Fibroblast of the aortic adventitia (primary cell): ENCODE data around the gene ZNF423. TPM values are rescaled to one million over a fixed set of nuclear protein-coding genes. Genes with fewer than 3 reads are reported as not detected.

Experiments
- DNase-seq: peaks from one replicate; pipeline ENCODE4 v3.0.0-alpha.2; 2010; ENCODE audit warnings: low read depth
- H3K4me3 ChIP-seq: 2 replicates; pipeline ENCODE4 v1.5.1; 2011; ENCODE audit warnings: low read depth, mild to moderate bottlenecking, control low read depth, low read length, moderate library complexity
- CTCF ChIP-seq: IDR thresholded peaks from 2 replicates; pipeline ENCODE4 v1.5.1; 2011; ENCODE audit warnings: mild to moderate bottlenecking, low read length, control low read depth, inconsistent platforms; ENCODE audit not compliant: insufficient read depth
- total RNA-seq: library from RNA; depleted of rRNA; stranded (reverse); fragments of >200 nt; gene quantifications from 2 replicates; pipeline ENCODE4 v1.2.3, GENCODE V29; 2012; ENCODE audit warnings: low replicate concordance

ZNF423 gene
- total RNA-seq, 1 donor = 13.5 TPM

- no peak for DNase-seq
- no peak overlapping the region for H3K4me3 ChIP-seq
- TF ChIP-seq CTCF = no peak
Observed at GRCh38 chr16:49524947-49525315, 331.0 kb downstream of the ZNF423 start.

DNA sequence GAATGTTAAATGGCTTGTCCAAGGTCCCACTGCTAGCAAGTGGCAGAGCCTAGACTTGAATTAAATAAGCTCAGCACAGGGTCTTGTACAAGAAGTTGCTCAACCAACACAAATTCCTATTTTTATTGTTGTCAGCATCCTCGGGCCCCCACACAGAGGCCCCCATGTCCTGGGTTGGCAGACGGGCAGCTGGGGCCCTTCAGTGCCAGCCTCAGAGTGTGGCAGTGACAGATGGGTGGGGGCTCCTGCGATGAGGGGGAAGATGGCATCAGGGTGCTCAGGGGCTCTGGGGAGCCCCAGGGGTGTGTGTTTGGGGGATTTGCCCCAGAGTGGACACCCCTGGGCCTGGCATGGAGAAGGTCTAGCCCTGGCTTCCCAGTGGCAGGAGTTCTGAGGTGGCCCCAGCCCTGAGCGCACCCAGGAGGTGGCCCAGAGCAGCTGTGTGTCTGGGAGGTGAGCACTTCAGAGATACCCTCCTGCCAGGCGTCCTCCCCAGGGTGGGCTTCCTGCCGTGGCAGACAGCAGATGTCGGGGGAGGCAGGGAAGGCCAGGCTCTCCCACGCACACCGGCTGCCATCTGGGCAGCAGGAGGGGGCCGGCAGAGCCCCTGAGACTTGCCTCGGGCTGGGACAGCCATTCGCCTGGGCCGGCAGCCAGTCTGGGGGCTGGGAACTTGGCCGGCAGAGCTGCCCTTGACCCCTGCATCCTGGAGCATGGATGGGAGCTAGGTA is 331.5 kb downstream of the ZNF423 start:
- no peak overlapping the region for H3K4me3 ChIP-seq
- DNase-seq = no peak
- TF ChIP-seq CTCF = no peak

DNA sequence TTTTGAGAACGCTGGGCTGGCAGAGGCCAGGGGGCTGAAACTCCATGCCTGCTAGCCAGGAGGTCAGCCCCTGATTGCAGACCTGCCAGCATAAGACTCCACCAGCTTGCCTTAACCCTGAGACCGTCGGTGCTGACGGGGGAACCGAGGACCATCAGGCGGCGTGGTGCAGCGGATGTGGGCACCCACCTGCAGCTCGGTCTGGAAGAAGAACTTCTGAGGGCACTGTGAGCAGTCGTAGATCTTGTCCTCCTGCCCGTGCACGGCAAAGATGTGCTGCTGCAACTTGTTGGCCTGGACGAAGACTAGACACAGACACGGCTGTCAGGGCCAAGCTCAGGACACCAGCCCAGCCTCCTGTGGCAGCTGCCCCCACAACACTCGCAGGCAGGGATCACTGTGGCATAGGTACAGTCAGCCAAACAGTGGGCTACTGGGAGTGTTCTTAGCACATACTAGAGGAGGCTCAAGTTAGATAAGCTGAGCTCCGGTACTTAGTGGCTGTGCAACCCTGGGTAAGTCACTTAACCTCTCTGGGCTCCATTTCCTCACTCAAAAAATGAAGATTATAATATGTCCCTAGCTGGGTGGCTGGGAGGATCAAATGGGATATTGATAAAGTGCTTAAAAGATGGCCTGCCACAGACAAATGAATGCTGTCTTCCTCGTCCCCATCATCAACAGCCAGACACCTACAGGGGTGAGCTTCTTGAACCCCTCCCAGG is 332.3 kb downstream of the ZNF423 start:
- DNase-seq = no peak
- H3K4me3 ChIP-seq = no peak overlapping the region
- TF ChIP-seq CTCF = no peak

GRCh38 chr16:49521734-49522325 is 334.1 kb downstream of the ZNF423 start:
- DNase-seq = no peak
- TF ChIP-seq CTCF = no peak
- no peak overlapping the region for H3K4me3 ChIP-seq

DNA sequence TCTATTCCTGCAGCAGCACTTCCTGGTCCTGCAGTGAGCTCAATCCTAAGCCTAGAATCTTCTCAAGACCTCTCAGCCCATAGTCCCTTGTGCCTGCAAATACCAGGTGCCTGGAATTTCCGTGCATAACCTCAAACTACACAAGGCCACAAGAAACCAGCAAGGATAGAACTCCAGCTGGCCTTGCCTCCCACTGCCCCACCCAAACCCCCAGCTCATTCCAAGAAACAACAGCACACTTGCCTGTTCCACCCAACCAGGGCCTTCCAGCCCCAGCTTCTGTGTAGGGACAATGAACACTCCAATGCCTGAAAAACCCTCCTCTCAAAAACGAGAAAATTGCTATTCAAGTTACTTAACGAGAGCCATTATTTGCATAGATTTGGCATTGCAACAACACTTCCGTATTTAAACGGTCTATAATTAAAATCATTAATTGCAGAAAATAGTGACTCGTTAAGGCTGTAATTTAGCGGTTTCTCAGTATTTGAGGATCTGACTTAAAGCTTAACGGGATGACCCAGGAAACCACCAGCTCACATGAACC is 335.3 kb downstream of the ZNF423 start:
- no peak for TF ChIP-seq CTCF
- DNase-seq = no peak
- no peak overlapping the region for H3K4me3 ChIP-seq

- no peak for DNase-seq
- H3K4me3 ChIP-seq = no peak overlapping the region
- TF ChIP-seq CTCF = no peak
Observed at GRCh38 chr16:49519741-49520140, 336.2 kb downstream of the ZNF423 start.
